ENCODE data around the gene PHACTR3. TPM values are rescaled to one million over a fixed set of nuclear protein-coding genes. Genes with fewer than 3 reads are reported as not detected.

The PHACTR3 gene
- total RNA-seq, 1 experiment from 2014 or later, result 0.11 TPM

DNA sequence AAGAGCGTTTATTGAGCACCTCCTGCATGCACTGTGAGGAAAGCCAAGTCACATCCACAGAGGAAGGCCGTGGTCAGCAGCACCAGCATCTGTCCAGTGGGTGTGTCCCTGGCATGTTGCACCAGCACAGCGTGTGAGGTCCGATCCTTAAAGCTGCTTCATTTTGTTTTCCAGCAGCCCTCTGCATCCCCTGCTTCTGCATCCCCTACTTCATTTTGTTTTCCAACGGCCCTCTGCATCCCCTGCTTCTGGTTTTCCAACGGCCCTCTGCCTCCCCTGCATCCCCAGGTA is 181.3 kb downstream of the PHACTR3 start:
- Mint-ChIP-seq H3K36me3 (ENCODE audit: insufficient read depth, unreplicated experiment) (no peaks in the 10 kb centered on the region), H3K9me3 (ENCODE audit: unreplicated experiment) (no peaks in the 10 kb centered on the region), H3K4me3 (ENCODE audit: unreplicated experiment) (no peak overlapping the region), H3K27me3 (ENCODE audit: insufficient read depth, unreplicated experiment) (peaks cover 27% of the 10 kb centered on the region), H3K27ac (ENCODE audit: unreplicated experiment) (no peak overlapping the region), H3K4me1 (ENCODE audit: low read depth, unreplicated experiment) (peaks cover 7% of the 10 kb centered on the region)
- TF ChIP-seq, protein P1, sequence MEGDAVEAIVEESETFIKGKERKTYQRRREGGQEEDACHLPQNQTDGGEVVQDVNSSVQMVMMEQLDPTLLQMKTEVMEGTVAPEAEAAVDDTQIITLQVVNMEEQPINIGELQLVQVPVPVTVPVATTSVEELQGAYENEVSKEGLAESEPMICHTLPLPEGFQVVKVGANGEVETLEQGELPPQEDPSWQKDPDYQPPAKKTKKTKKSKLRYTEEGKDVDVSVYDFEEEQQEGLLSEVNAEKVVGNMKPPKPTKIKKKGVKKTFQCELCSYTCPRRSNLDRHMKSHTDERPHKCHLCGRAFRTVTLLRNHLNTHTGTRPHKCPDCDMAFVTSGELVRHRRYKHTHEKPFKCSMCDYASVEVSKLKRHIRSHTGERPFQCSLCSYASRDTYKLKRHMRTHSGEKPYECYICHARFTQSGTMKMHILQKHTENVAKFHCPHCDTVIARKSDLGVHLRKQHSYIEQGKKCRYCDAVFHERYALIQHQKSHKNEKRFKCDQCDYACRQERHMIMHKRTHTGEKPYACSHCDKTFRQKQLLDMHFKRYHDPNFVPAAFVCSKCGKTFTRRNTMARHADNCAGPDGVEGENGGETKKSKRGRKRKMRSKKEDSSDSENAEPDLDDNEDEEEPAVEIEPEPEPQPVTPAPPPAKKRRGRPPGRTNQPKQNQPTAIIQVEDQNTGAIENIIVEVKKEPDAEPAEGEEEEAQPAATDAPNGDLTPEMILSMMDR (IDR thresholded peaks at IDR 0.05; ENCODE audit: insufficient read depth in 1 of 2, low read depth in 1 of 2, low read length in 1 of 2, severe bottlenecking in 1 of 2, unreplicated experiment in 1 of 2), result no peak
- Histone ChIP-seq H3K4me3 (ENCODE audit: low read depth, low read length) (no peak overlapping the region), H3K36me3 (ENCODE audit: control insufficient read depth, insufficient read depth, low read length) (no peaks in the 10 kb centered on the region), H3K4me1 (0 out of 2 replicates have a peak, but pooled peaks cover 3% of the 10 kb centered on the region), H3K9me3 (no peaks in the 10 kb centered on the region; the same call in 1 of the 2 replicates), H3K27me3 (replicated peaks; ENCODE audit: control insufficient read depth, insufficient read depth, low read length) (no peaks in the 10 kb centered on the region)
- DNase-seq, result no peak
- ChIA-PET CTCF (interaction anchor here (3.1 kb wide), 1 partner anchor 64 kb away, joined by 13 read pairs; no protein-coding TSS in a partner anchor), POLR2A (no interaction called here)
- intact Hi-C loops (cut with micrococcal nuclease; ENCODE audit: unreplicated experiment), result no loop called here
- no TSS peak for BruUV-seq (replicated peaks)

DNA sequence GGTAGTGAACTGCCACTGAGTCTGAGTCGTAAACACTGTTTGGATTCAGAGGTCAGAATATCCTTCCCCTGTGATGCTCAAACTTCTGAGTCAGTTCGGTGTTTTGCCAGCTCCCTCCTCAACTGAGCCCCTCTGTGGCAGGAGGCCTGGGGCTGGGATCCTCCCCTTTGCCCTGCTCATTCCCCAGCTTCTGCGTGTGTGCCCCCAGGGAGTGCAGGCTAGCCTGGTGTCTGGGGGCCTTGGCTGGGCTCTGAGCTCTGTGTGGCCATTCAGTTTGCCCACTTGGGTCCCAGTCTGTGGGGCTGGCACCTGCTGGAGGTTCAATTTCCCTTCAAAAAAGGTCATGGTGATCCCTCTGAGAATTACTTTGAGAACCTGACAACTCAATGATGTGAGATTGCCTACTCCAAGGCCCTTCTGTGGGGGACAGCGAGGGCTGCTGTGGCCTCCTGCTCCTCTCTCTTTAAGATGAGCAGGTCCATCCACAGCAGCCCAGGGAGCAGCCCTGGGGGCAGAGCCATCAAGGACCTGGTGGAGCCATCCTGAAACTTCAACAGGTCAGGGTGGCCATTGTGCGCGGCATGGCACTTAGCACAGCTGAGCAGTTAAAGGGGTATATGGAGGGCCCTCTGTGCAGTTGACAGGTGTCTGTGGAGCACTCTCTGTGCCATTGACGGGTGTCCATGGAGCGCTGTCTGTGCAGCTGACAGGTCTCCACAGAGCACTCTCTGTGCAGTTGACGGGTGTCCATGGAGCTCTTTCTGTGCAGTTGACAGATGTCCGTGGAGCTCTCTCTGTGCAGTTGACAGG is 181.9 kb downstream of the PHACTR3 start:
- H3K36me3 Mint-ChIP-seq (ENCODE audit: insufficient read depth, unreplicated experiment), result no peaks in the 10 kb centered on the region
- no peak overlapping the region for H3K27ac Mint-ChIP-seq (ENCODE audit: unreplicated experiment)
- H3K4me3 Mint-ChIP-seq (ENCODE audit: unreplicated experiment), result no peak overlapping the region
- 0 out of 2 replicates have a peak, but pooled peaks cover 3% of the 10 kb centered on the region for H3K4me1 ChIP-seq
- no peaks in the 10 kb centered on the region for H3K9me3 Mint-ChIP-seq (ENCODE audit: unreplicated experiment)
- peaks cover 7% of the 10 kb centered on the region for H3K4me1 Mint-ChIP-seq (ENCODE audit: low read depth, unreplicated experiment)
- TF ChIP-seq, protein P1 (IDR thresholded peaks at IDR 0.05; ENCODE audit: insufficient read depth in 1 of 2, low read depth in 1 of 2, low read length in 1 of 2, severe bottlenecking in 1 of 2, unreplicated experiment in 1 of 2), result no peak
- no peaks in the 10 kb centered on the region for H3K36me3 ChIP-seq (ENCODE audit: control insufficient read depth, insufficient read depth, low read length)
- no peaks in the 10 kb centered on the region; the same call in 1 of the 2 replicates for H3K9me3 ChIP-seq
- peaks cover 27% of the 10 kb centered on the region for H3K27me3 Mint-ChIP-seq (ENCODE audit: insufficient read depth, unreplicated experiment)
- intact Hi-C loops (cut with micrococcal nuclease; ENCODE audit: unreplicated experiment), result no loop called here
- BruUV-seq (replicated peaks), result no TSS peak
- no peaks in the 10 kb centered on the region for H3K27me3 ChIP-seq (replicated peaks; ENCODE audit: control insufficient read depth, insufficient read depth, low read length)
- DNase-seq, result peak in 1 of 2 experiments; percentile 30
- ChIA-PET CTCF (interaction anchor here (0.8 to 3.1 kb wide), 2 partner anchors 17 to 64 kb away, joined by 4 to 13 read pairs; no protein-coding TSS in a partner anchor), POLR2A (no interaction called here)
- H3K4me3 ChIP-seq (ENCODE audit: low read depth, low read length), result no peak overlapping the region

DNA sequence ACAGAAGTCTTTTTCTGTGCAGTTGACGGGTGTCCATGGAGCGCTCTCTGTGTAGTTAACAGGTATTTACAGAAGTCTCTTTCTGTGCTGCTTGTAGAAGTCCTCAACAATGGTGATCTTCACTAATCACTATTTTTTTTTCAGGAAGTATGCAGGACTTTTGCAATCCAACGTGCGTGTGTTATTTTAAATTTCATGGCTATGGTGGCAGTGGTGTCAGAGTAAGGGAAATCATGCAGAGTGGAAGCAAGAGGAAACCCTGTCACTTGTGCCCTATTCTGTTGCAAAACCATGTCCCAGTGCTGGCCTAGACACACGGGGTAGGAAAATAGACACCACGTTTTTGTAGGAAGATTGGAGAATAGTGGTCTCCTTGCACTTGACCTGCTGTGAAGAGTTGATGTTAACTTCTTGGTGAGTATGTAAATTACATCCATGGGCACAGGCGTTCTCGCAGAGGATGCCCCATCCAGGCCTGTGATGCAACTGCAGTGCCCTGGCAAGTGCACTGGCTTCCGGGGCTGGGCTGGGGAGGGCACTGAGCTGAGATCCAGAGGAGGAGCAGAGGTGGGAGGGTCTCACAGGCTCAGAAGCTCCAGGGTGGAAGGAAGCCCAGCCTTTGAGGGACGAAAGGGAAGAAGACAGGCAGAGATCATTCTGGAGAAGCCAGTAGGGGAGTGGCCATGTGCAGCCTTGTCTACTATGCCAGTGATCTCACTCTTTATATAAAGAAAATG is 182.6 kb downstream of the PHACTR3 start:
- Histone ChIP-seq H3K4me3 (ENCODE audit: low read depth, low read length) (no peak overlapping the region), H3K36me3 (ENCODE audit: control insufficient read depth, insufficient read depth, low read length) (no peaks in the 10 kb centered on the region), H3K27me3 (replicated peaks; ENCODE audit: control insufficient read depth, insufficient read depth, low read length) (no peaks in the 10 kb centered on the region), H3K9me3 (no peaks in the 10 kb centered on the region; the same call in 1 of the 2 replicates), H3K4me1 (0 out of 2 replicates have a peak, but pooled peaks cover 3% of the 10 kb centered on the region)
- Mint-ChIP-seq H3K4me1 (ENCODE audit: low read depth, unreplicated experiment) (peaks cover 7% of the 10 kb centered on the region), H3K36me3 (ENCODE audit: insufficient read depth, unreplicated experiment) (no peaks in the 10 kb centered on the region), H3K27me3 (ENCODE audit: insufficient read depth, unreplicated experiment) (peaks cover 27% of the 10 kb centered on the region), H3K27ac (ENCODE audit: unreplicated experiment) (no peak overlapping the region), H3K9me3 (ENCODE audit: unreplicated experiment) (no peaks in the 10 kb centered on the region), H3K4me3 (ENCODE audit: unreplicated experiment) (no peak overlapping the region)
- ChIA-PET POLR2A (no interaction called here), CTCF (interaction anchor here (0.8 to 3.1 kb wide), 2 partner anchors 18 to 63 kb away, joined by 4 to 13 read pairs; no protein-coding TSS in a partner anchor)
- intact Hi-C loops (cut with micrococcal nuclease; ENCODE audit: unreplicated experiment), result no loop called here
- peak in 1 of 2 experiments; percentile 32 for DNase-seq
- BruUV-seq (replicated peaks), result no TSS peak
- TF ChIP-seq, protein P1 (IDR thresholded peaks at IDR 0.05; ENCODE audit: insufficient read depth in 1 of 2, low read depth in 1 of 2, low read length in 1 of 2, severe bottlenecking in 1 of 2, unreplicated experiment in 1 of 2), result no peak
